ENCODE data around the gene FBXO44. TPM values are rescaled to one million over a fixed set of nuclear protein-coding genes. Genes with fewer than 3 reads are reported as not detected.

The FBXO44 gene
- total and polyA plus RNA-seq, 2 experiments from 2014 or later = 22.0 to 30.8 TPM

DNA sequence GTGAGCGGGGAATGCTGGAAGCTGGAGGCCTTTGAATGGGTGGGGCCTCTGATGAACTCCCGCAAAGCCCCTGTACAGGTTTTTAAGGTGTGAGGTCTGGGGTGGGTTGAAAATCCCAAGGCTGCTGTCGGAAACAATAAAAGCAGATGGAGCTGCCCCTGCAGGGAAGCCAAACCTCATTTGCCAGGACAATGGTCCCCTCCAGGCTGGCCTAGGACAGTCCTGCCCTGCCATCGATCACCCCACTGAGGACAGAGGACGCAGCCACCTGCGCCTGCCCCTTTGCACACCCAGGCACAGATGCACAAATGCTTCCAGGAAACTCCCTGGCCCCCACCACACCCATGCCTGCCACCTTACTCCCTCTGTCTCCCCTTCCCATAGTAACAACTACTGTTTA, 41.2 kb downstream of the FBXO44 start:
- Mint-ChIP-seq H3K4me1 (peaks cover 36% of the 10 kb centered on the region), H3K4me3 (no peak overlapping the region), H3K9me3 (no peaks in the 10 kb centered on the region), H3K27me3 (ENCODE audit: insufficient read depth, low read depth, poor library complexity) (peaks cover 11% of the 10 kb centered on the region), H3K27ac (no peak overlapping the region), H3K36me3 (ENCODE audit: low read depth) (no peaks in the 10 kb centered on the region; the same call in 2 of the 3 replicates)
- no peak for DNase-seq (ENCODE audit: low spot score)
- Histone ChIP-seq H3K4me3 (no peak overlapping the region), H3K4me1 (ENCODE audit: insufficient read depth) (peaks cover 35% of the 10 kb centered on the region), H3K79me2 (replicated peaks; ENCODE audit: insufficient read depth) (peaks cover 62% of the 10 kb centered on the region), H2AFZ (no peak overlapping the region), H4K20me1 (replicated peaks; ENCODE audit: insufficient read depth) (no peaks in the 10 kb centered on the region; the same call in 1 of the 2 replicates), H3K27me3 (ENCODE audit: insufficient read depth) (no peaks in the 10 kb centered on the region), H3K27ac (ENCODE audit: low read depth) (no peak overlapping the region), H3K36me3 (ENCODE audit: insufficient read depth) (no peaks in the 10 kb centered on the region), H3K9me2 (ENCODE audit: insufficient read depth) (no peaks in the 10 kb centered on the region), H3K4me2 (no peak overlapping the region), H3F3A (replicated peaks; ENCODE audit: low read depth) (peaks cover 8% of the 10 kb centered on the region)
- no peak for ATAC-seq
- TF ChIP-seq, protein P1, sequence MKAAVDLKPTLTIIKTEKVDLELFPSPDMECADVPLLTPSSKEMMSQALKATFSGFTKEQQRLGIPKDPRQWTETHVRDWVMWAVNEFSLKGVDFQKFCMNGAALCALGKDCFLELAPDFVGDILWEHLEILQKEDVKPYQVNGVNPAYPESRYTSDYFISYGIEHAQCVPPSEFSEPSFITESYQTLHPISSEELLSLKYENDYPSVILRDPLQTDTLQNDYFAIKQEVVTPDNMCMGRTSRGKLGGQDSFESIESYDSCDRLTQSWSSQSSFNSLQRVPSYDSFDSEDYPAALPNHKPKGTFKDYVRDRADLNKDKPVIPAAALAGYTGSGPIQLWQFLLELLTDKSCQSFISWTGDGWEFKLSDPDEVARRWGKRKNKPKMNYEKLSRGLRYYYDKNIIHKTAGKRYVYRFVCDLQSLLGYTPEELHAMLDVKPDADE (IDR thresholded peaks at IDR 0.05) = no peak
- TF ChIP-seq EZH2phosphoT487 (IDR thresholded peaks at IDR 0.05; ENCODE audit: unreplicated experiment) (no peak), REST (IDR thresholded peaks at IDR 0.05; ENCODE audit: unreplicated experiment) (no peak), STAT1 (IDR thresholded peaks at IDR 0.05; ENCODE audit: unreplicated experiment) (no peak), EZH2 (IDR thresholded peaks at IDR 0.05; ENCODE audit: low read depth, unreplicated experiment) (no peak), NANOG (IDR thresholded peaks at IDR 0.05; ENCODE audit: borderline replicate concordance) (no peak), ZNF331 (CRISPR knock-in tag; IDR thresholded peaks at IDR 0.05; ENCODE audit: low read depth) (no peak), POLR2AphosphoS5 (IDR thresholded peaks at IDR 0.05; ENCODE audit: low read depth) (no peak), ZNF114 (CRISPR knock-in tag; IDR thresholded peaks at IDR 0.05) (no peak), JUNB (IDR thresholded peaks at IDR 0.05; ENCODE audit: unreplicated experiment) (no peak), ZNF462 (CRISPR knock-in tag; IDR thresholded peaks at IDR 0.05) (no peak), CREB1 (CRISPR knock-in tag; IDR thresholded peaks at IDR 0.05; ENCODE audit: low read depth) (no peak)
- TF ChIP-seq, protein P2, sequence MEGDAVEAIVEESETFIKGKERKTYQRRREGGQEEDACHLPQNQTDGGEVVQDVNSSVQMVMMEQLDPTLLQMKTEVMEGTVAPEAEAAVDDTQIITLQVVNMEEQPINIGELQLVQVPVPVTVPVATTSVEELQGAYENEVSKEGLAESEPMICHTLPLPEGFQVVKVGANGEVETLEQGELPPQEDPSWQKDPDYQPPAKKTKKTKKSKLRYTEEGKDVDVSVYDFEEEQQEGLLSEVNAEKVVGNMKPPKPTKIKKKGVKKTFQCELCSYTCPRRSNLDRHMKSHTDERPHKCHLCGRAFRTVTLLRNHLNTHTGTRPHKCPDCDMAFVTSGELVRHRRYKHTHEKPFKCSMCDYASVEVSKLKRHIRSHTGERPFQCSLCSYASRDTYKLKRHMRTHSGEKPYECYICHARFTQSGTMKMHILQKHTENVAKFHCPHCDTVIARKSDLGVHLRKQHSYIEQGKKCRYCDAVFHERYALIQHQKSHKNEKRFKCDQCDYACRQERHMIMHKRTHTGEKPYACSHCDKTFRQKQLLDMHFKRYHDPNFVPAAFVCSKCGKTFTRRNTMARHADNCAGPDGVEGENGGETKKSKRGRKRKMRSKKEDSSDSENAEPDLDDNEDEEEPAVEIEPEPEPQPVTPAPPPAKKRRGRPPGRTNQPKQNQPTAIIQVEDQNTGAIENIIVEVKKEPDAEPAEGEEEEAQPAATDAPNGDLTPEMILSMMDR (conservative IDR thresholded peaks at IDR 0.05; ENCODE audit: low read depth in 2 of 2) = no peak

Data from GM23338 (cell line).